GM23338 (cell line): ENCODE measurements around the gene CAMSAP1. TPM values are rescaled to one million over a fixed set of nuclear protein-coding genes. Genes with fewer than 3 reads are reported as not detected.

Experiments
- ATAC-seq: fragments of 200-7000 bp; cut with Tn5 transposase; 3 replicates; pipeline ENCODE4 v1.9.1; 2020
- DNase-seq: peaks from one replicate; pipeline ENCODE4 v3.0.0-alpha.2; 2015; ENCODE audit warnings: low spot score
- H2AFZ ChIP-seq: fragments of 200-600 bp; sonication (generic); 2 replicates; pipeline ENCODE4 v1.8.0; 2016; ENCODE audit warnings: antibody characterized with exemption, mild to moderate bottlenecking, moderate library complexity
- H3F3A ChIP-seq: fragments of 200-600 bp; sonication (generic); replicated peaks from 2 replicates; pipeline ENCODE4 v1.8.0; 2017; ENCODE audit warnings: antibody characterized with exemption, mixed run types, low read depth
- H3K27ac ChIP-seq: fragments of 200-600 bp; sonication (generic); 2 replicates; pipeline ENCODE4 v1.6.1; 2016; ENCODE audit warnings: low read depth
- H3K27me3 ChIP-seq: fragments of 200-600 bp; sonication (generic); 2 replicates; pipeline ENCODE4 v1.8.0; 2016; ENCODE audit warnings: mild to moderate bottlenecking, mixed run types, moderate library complexity; ENCODE audit not compliant: insufficient read depth
- H3K36me3 ChIP-seq: fragments of 200-600 bp; sonication (generic); 2 replicates; pipeline ENCODE4 v1.8.0; 2016; ENCODE audit warnings: mild to moderate bottlenecking; ENCODE audit not compliant: insufficient read depth
- H3K4me1 ChIP-seq: fragments of 200-600 bp; sonication (generic); 2 replicates; pipeline ENCODE4 v1.8.0; 2016; ENCODE audit warnings: mild to moderate bottlenecking, moderate library complexity; ENCODE audit not compliant: insufficient read depth
- H3K4me2 ChIP-seq: fragments of 200-600 bp; sonication (generic); 2 replicates; pipeline ENCODE4 v1.7.1; 2017; ENCODE audit warnings: mixed run types
- H3K4me3 ChIP-seq: fragments of 200-600 bp; sonication (generic); 2 replicates; pipeline ENCODE4 v1.6.1; 2016; ENCODE audit warnings: mixed run types
- H3K79me2 ChIP-seq: fragments of 200-600 bp; sonication (generic); replicated peaks from 2 replicates; pipeline ENCODE4 v1.8.0; 2017; ENCODE audit warnings: mild to moderate bottlenecking; ENCODE audit not compliant: insufficient read depth
- H3K9me2 ChIP-seq: fragments of 200-600 bp; sonication (generic); 2 replicates; pipeline ENCODE4 v1.8.0; 2017; ENCODE audit not compliant: insufficient read depth
- H4K20me1 ChIP-seq: fragments of 200-600 bp; sonication (generic); replicated peaks from 2 replicates; pipeline ENCODE4 v1.8.0; 2017; ENCODE audit warnings: mild to moderate bottlenecking; ENCODE audit not compliant: insufficient read depth
- H3K27ac Mint-ChIP-seq: 2 replicates; pipeline ENCODE4 v1.8.0; 2020; ENCODE audit warnings: inconsistent platforms, mild to moderate bottlenecking, moderate library complexity, mixed read lengths
- H3K27me3 Mint-ChIP-seq: 3 replicates; pipeline ENCODE4 v1.8.0; 2022; ENCODE audit warnings: low read depth, mild to moderate bottlenecking, moderate library complexity, mixed read lengths, inconsistent platforms; ENCODE audit not compliant: insufficient read depth, poor library complexity
- H3K36me3 Mint-ChIP-seq: 3 replicates; pipeline ENCODE4 v1.8.0; 2021; ENCODE audit warnings: low read depth, mild to moderate bottlenecking, inconsistent platforms, moderate library complexity, mixed read lengths
- H3K4me1 Mint-ChIP-seq: 3 replicates; pipeline ENCODE4 v1.8.0; 2020; ENCODE audit warnings: mild to moderate bottlenecking, inconsistent platforms, mixed read lengths
- H3K4me3 Mint-ChIP-seq: 3 replicates; pipeline ENCODE4 v1.8.0; 2021; ENCODE audit warnings: moderate library complexity, mild to moderate bottlenecking, inconsistent platforms, mixed read lengths
- H3K9me3 Mint-ChIP-seq: 3 replicates; pipeline ENCODE4 v1.8.0; 2020; ENCODE audit warnings: moderate library complexity, mild to moderate bottlenecking, inconsistent platforms, mixed read lengths
- CREB1 ChIP-seq: fragments of 250-450 bp; sonication (Bioruptor Pico); IDR thresholded peaks from 2 replicates; pipeline ENCODE4 v1.5.0; 2020; ENCODE audit warnings: low read depth, mild to moderate bottlenecking, moderate library complexity
- CTCF ChIP-seq, 2 experiments: fragments of 200-600 bp in 1 of 2; sonication (generic) in 1 of 2; conservative IDR thresholded peaks; 2 replicates each; pipeline versions ENCODE4 v1.5.1 to v1.6.1; 2016 to 2017; ENCODE audit warnings: antibody characterized with exemption in 2 of 2, low read depth in 2 of 2, mild to moderate bottlenecking in 2 of 2, moderate library complexity in 1 of 2
- ETS1 ChIP-seq: IDR thresholded peaks from 2 replicates; pipeline ENCODE4 v1.6.1; 2016; ENCODE audit warnings: antibody characterized with exemption
- EZH2 ChIP-seq: fragments of 200-600 bp; sonication (generic); IDR thresholded peaks from one replicate; pipeline ENCODE4 v1.8.0; 2017; ENCODE audit warnings: antibody characterized with exemption, mild to moderate bottlenecking, low read depth; ENCODE audit not compliant: unreplicated experiment
- EZH2phosphoT487 ChIP-seq: fragments of 200-600 bp; sonication (generic); IDR thresholded peaks from one replicate; pipeline ENCODE4 v1.8.1; 2018; ENCODE audit warnings: antibody characterized with exemption; ENCODE audit not compliant: unreplicated experiment
- JUNB ChIP-seq: IDR thresholded peaks from one replicate; pipeline ENCODE4 v1.6.1; 2016; ENCODE audit warnings: antibody characterized with exemption; ENCODE audit not compliant: unreplicated experiment
- NANOG ChIP-seq: IDR thresholded peaks from 2 replicates; pipeline ENCODE4 v1.6.1; 2016; ENCODE audit warnings: antibody characterized with exemption, borderline replicate concordance
- POLR2AphosphoS5 ChIP-seq: IDR thresholded peaks from 2 replicates; pipeline ENCODE4 v1.6.1; 2016; ENCODE audit warnings: antibody characterized with exemption, low read depth
- REST ChIP-seq: IDR thresholded peaks from one replicate; pipeline ENCODE4 v1.6.1; 2018; ENCODE audit warnings: antibody characterized with exemption; ENCODE audit not compliant: unreplicated experiment
- STAT1 ChIP-seq: IDR thresholded peaks from one replicate; pipeline ENCODE4 v1.6.1; 2016; ENCODE audit warnings: antibody characterized with exemption; ENCODE audit not compliant: unreplicated experiment
- ZNF114 ChIP-seq: fragments of 250-450 bp; sonication (Bioruptor Pico); IDR thresholded peaks from 2 replicates; pipeline ENCODE4 v1.5.0; 2020; ENCODE audit warnings: mild to moderate bottlenecking, moderate library complexity
- ZNF331 ChIP-seq: fragments of 250-450 bp; sonication (Bioruptor Pico); IDR thresholded peaks from 2 replicates; pipeline ENCODE4 v1.5.0; 2020; ENCODE audit warnings: low read depth, mild to moderate bottlenecking, moderate library complexity
- polyA plus RNA-seq: library from polyadenylated mRNA; unstranded; fragments of >200 nt; fragmentation: Nextera tagmentation; extraction: Ambion mirVana; gene quantifications from 2 replicates; pipeline ENCODE4 v1.2.1, GENCODE V29; 2016
- total RNA-seq: library from RNA; depleted of rRNA; stranded (reverse); fragments of >200 nt; shearing (Covaris generic); gene quantifications from 2 replicates; pipeline ENCODE4 v1.2.3, GENCODE V29; 2014
- TF ChIP-seq, protein P1 (sequence below): fragments of 250-450 bp; sonication (Bioruptor Pico); IDR thresholded peaks from 2 replicates; pipeline ENCODE4 v1.5.0; 2020; ENCODE audit warnings: mild to moderate bottlenecking, moderate library complexity

The CAMSAP1 gene
- total and polyA plus RNA-seq, 2 experiments from 2014 or later, result 6.9 to 75.4 TPM

- no peak overlapping the region for H3K4me2 ChIP-seq
- no peaks in the 10 kb centered on the region for H3K4me1 ChIP-seq
- no peaks in the 10 kb centered on the region for H3K9me2 ChIP-seq
- 0 out of 2 replicates have a peak overlapping the region, but pooled peaks have one; percentile 39 for H3K27ac ChIP-seq
- no peak for TF ChIP-seq CREB1 (CRISPR knock-in tag)
- no peak for TF ChIP-seq ETS1
- TF ChIP-seq JUNB, result no peak
- TF ChIP-seq, protein P1, sequence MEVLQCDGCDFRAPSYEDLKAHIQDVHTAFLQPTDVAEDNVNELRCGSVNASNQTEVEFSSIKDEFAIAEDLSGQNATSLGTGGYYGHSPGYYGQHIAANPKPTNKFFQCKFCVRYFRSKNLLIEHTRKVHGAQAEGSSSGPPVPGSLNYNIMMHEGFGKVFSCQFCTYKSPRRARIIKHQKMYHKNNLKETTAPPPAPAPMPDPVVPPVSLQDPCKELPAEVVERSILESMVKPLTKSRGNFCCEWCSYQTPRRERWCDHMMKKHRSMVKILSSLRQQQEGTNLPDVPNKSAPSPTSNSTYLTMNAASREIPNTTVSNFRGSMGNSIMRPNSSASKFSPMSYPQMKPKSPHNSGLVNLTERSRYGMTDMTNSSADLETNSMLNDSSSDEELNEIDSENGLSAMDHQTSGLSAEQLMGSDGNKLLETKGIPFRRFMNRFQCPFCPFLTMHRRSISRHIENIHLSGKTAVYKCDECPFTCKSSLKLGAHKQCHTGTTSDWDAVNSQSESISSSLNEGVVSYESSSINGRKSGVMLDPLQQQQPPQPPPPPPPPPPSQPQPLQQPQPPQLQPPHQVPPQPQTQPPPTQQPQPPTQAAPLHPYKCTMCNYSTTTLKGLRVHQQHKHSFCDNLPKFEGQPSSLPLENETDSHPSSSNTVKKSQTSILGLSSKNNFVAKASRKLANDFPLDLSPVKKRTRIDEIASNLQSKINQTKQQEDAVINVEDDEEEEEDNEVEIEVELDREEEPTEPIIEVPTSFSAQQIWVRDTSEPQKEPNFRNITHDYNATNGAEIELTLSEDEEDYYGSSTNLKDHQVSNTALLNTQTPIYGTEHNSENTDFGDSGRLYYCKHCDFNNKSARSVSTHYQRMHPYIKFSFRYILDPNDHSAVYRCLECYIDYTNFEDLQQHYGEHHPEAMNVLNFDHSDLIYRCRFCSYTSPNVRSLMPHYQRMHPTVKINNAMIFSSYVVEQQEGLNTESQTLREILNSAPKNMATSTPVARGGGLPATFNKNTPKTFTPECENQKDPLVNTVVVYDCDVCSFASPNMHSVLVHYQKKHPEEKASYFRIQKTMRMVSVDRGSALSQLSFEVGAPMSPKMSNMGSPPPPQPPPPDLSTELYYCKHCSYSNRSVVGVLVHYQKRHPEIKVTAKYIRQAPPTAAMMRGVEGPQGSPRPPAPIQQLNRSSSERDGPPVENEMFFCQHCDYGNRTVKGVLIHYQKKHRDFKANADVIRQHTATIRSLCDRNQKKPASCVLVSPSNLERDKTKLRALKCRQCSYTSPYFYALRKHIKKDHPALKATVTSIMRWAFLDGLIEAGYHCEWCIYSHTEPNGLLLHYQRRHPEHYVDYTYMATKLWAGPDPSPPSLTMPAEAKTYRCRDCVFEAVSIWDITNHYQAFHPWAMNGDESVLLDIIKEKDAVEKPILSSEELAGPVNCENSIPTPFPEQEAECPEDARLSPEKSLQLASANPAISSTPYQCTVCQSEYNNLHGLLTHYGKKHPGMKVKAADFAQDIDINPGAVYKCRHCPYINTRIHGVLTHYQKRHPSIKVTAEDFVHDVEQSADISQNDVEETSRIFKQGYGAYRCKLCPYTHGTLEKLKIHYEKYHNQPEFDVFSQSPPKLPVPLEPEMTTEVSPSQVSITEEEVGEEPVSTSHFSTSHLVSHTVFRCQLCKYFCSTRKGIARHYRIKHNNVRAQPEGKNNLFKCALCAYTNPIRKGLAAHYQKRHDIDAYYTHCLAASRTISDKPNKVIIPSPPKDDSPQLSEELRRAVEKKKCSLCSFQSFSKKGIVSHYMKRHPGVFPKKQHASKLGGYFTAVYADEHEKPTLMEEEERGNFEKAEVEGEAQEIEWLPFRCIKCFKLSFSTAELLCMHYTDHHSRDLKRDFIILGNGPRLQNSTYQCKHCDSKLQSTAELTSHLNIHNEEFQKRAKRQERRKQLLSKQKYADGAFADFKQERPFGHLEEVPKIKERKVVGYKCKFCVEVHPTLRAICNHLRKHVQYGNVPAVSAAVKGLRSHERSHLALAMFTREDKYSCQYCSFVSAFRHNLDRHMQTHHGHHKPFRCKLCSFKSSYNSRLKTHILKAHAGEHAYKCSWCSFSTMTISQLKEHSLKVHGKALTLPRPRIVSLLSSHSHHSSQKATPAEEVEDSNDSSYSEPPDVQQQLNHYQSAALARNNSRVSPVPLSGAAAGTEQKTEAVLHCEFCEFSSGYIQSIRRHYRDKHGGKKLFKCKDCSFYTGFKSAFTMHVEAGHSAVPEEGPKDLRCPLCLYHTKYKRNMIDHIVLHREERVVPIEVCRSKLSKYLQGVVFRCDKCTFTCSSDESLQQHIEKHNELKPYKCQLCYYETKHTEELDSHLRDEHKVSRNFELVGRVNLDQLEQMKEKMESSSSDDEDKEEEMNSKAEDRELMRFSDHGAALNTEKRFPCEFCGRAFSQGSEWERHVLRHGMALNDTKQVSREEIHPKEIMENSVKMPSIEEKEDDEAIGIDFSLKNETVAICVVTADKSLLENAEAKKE (CRISPR knock-in tag), result no peak
- TF ChIP-seq ZNF331 (CRISPR knock-in tag), result no peak
- no peak for TF ChIP-seq REST
- TF ChIP-seq POLR2AphosphoS5, result no peak
- no peak for TF ChIP-seq CTCF (conservative IDR thresholded peaks at IDR 0.05; ENCODE audit: low read depth in 2 of 2)
- TF ChIP-seq ZNF114 (CRISPR knock-in tag), result no peak
- TF ChIP-seq NANOG, result no peak
- no peak for TF ChIP-seq EZH2phosphoT487
- no peak for TF ChIP-seq STAT1
- no peak for TF ChIP-seq EZH2
- H3K36me3 ChIP-seq, result no peaks in the 10 kb centered on the region; the same call in 1 of the 2 replicates
- DNase-seq, result no peak
- H3K4me3 Mint-ChIP-seq, result no peak overlapping the region
- H3K27me3 ChIP-seq, result no peaks in the 10 kb centered on the region
- peaks cover 3% of the 10 kb centered on the region for H3K27me3 Mint-ChIP-seq
- H3K9me3 Mint-ChIP-seq, result 0 out of 3 replicates have a peak, but pooled peaks cover 4% of the 10 kb centered on the region
- no peak overlapping the region for H3K4me3 ChIP-seq
- peaks cover 26% of the 10 kb centered on the region for H3K36me3 Mint-ChIP-seq
- H3K4me1 Mint-ChIP-seq, result no peaks in the 10 kb centered on the region
- H4K20me1 ChIP-seq, result peaks cover 39% of the 10 kb centered on the region
- H3K79me2 ChIP-seq, result peaks cover 82% of the 10 kb centered on the region
- H3F3A ChIP-seq, result no peaks in the 10 kb centered on the region
- H3K27ac Mint-ChIP-seq, result no peak overlapping the region
- H2AFZ ChIP-seq, result no peak overlapping the region
- no peak for ATAC-seq
Observed at GRCh38 chr9:135828656-135829055, 78.7 kb downstream of the CAMSAP1 start.
